M059J (cell line): ENCODE measurements around the gene ARPC4. TPM values are rescaled to one million over a fixed set of nuclear protein-coding genes. Genes with fewer than 3 reads are reported as not detected.

Source experiments
- DNase-seq: peaks from one replicate; pipeline ENCODE4 v3.0.0-alpha.2; 2012; ENCODE audit warnings: low read depth
- total RNA-seq: library from RNA; depleted of rRNA; stranded (reverse); fragments of >200 nt; shearing (Covaris generic); gene quantifications from 2 replicates; pipeline ENCODE4 v1.2.3, GENCODE V29; 2014; rRNA removed

ARPC4 gene
- total RNA-seq, 1 experiment from 2014 or later, result 190 TPM

GRCh38 chr3:9855594-9855993 is 62.7 kb downstream of the ARPC4 start:
- DNase-seq, result no peak

Other genes with a start within 250 kb of the ARPC4 start
- 0.05 TPM in 1 of 2 replicates, not detected in the other for gene LHFPL4, start 239.3 kb upstream of the ARPC4 start, total RNA-seq
- 14.6 and 17.3 TPM in 2 replicates for gene MTMR14, start 143.6 kb upstream of the ARPC4 start, total RNA-seq
- not detected in 2 replicates for gene CPNE9, start 89.2 kb upstream of the ARPC4 start, total RNA-seq
- gene BRPF1, start 61.3 kb upstream of the ARPC4 start, total RNA-seq, result 10.1 and 14.0 TPM in 2 replicates
- 9.6 and 10.4 TPM in 2 replicates for gene OGG1, start 43.1 kb upstream of the ARPC4 start, total RNA-seq
- 6.4 and 10.6 TPM in 2 replicates for gene CAMK1, start 23.1 kb upstream of the ARPC4 start, total RNA-seq
- 53.6 and 60.2 TPM in 2 replicates for gene TADA3, start 609 bp upstream of the ARPC4 start, total RNA-seq
- 2.6 and 3.3 TPM in 2 replicates for gene TTLL3, start 17.2 kb downstream of the ARPC4 start, total RNA-seq
- 22.3 and 34.8 TPM in 2 replicates for gene RPUSD3, start 50.9 kb downstream of the ARPC4 start, total RNA-seq
- not detected in 2 replicates for gene CIDEC, start 87.2 kb downstream of the ARPC4 start, total RNA-seq
- 22.6 and 30.6 TPM in 2 replicates for gene JAGN1, start 97.5 kb downstream of the ARPC4 start, total RNA-seq
- gene IL17RE, start 109.8 kb downstream of the ARPC4 start, total RNA-seq, result 0.05 and 0.15 TPM in 2 replicates
- gene IL17RC, start 124.0 kb downstream of the ARPC4 start, total RNA-seq, result 26.4 and 29.5 TPM in 2 replicates
- gene CRELD1, start 140.8 kb downstream of the ARPC4 start, total RNA-seq, result 7.7 and 12.0 TPM in 2 replicates
- gene PRRT3, start 159.3 kb downstream of the ARPC4 start, total RNA-seq, result 2.8 and 3.8 TPM in 2 replicates
- gene EMC3, start 193.8 kb downstream of the ARPC4 start, total RNA-seq, result 53.8 and 98.5 TPM in 2 replicates
- gene FANCD2, start 233.4 kb downstream of the ARPC4 start, total RNA-seq, result 12.2 and 16.0 TPM in 2 replicates